Myocyte (in vitro differentiated cells): ENCODE data around the gene PAM. TPM values are rescaled to one million over a fixed set of nuclear protein-coding genes. Genes with fewer than 3 reads are reported as not detected.

Experiments
- DNase-seq: peaks from one replicate; pipeline ENCODE4 v3.0.0-alpha.2; 2012; ENCODE audit warnings: low read depth
- total RNA-seq: library from RNA; depleted of rRNA; stranded (reverse); fragments of >200 nt; gene quantifications from 2 replicates; pipeline ENCODE4 v1.2.3, GENCODE V29; 2014

Gene PAM
- total RNA-seq, 1 donor from 2014 or later: 319 TPM

- DNase-seq: no peak
Observed at GRCh38 chr5:102931085-102931725, 176.1 kb downstream of the PAM start.

GRCh38 chr5:102932781-102933180 lies 177.7 kb downstream of the PAM start:
- no peak for DNase-seq

DNA sequence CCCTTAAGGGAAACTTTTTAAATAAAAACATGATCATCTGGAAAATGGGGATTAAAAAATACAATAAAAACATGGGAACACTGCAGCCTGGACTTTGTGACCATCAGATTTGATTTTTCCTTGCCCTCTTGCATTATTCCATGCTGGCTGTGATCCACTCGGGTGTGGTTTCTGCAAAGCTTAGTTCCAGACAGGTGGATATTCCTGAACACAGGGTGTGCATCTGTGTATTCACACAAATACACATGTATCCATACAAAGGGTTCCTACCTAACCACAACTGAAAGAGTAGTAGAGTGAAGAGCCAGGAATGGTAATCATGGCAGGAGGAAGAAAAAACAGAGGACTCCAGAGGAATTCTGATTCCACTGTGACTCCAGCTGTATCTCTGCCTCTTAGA lies 178.2 kb downstream of the PAM start:
- no peak for DNase-seq

GRCh38 chr5:102933721-102934459 lies 178.8 kb downstream of the PAM start:
- DNase-seq: no peak

DNA sequence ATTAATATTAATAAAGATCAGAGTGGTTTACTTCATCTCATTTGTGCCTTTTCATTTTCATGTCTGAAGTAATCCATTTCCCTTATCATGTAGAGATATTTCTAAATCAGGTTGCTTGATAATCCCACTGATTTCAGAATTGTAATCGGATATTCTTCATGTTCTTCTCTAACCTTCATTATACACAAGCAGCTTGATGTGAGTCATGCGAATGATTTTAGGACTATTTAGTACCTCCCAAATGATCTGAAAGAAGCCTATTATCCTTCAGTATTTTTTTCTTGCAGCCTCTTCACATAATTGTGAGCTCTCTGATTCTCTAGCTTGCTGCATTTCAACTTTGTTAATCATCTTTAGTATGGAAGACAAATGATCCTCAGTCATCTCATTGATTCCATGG lies 182.8 kb downstream of the PAM start:
- DNase-seq: peak; percentile 25

DNA sequence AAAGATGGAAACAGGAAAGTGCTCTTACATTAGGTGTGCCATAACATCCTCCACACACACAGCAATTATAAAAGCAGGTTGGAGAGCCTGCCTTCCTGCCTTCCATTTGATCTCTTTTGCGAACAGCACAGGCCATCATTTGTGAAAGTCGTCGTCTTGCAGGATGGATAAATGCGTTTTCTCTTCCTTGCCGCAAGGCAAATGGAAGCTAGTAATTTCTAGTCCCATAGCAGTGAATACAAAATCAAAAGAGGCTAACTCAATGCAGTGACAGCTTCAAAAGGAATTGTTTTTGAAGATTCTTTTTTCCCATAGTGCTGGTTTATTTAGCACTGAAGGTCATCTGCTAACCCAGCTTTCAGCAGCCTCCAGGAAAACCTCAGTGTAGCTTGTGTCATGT lies 186.0 kb downstream of the PAM start:
- DNase-seq: no peak

DNA sequence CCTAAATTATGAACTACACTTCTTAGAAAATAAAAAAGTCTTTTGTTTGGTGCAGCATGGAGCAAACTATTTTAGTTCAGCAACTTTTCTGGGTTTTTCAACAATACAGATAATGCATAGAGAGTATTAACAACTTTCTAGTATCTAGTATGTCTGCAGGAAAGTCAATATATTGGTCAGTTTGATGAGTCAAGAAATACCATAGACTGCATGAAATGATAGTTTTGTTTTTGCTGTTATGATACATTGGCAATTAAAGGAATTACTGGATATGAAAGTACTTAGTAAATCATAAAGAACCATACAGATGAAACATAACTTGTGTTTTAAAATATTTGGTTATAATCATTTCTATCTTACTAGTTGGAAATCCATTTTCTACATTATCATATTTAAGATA lies 191.3 kb downstream of the PAM start:
- no peak for DNase-seq

GRCh38 chr5:102946971-102947370 lies 191.9 kb downstream of the PAM start:
- no peak for DNase-seq

DNA sequence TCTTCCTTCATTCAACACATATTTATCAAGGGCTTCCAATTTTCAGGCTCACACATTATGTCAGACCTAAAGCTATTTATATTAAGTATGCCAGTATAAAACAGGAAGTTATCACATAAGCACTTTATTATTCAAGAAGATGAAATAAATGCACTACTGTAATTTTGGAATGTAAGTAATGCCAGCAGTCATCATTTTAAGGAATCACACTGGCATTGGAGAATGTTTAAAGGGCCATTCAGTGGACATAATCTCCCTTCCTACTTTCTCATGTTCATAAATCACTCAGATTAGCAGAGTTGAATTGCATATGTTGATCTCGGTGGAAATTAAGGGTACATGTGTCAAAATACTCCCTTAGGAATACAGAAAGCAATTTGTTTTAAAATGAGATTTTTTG lies 200.4 kb downstream of the PAM start:
- no peak for DNase-seq

- DNase-seq: no peak
Observed at GRCh38 chr5:102956599-102956998, 201.5 kb downstream of the PAM start.

- DNase-seq: no peak
Observed at GRCh38 chr5:102957141-102957540, 202.0 kb downstream of the PAM start.

DNA sequence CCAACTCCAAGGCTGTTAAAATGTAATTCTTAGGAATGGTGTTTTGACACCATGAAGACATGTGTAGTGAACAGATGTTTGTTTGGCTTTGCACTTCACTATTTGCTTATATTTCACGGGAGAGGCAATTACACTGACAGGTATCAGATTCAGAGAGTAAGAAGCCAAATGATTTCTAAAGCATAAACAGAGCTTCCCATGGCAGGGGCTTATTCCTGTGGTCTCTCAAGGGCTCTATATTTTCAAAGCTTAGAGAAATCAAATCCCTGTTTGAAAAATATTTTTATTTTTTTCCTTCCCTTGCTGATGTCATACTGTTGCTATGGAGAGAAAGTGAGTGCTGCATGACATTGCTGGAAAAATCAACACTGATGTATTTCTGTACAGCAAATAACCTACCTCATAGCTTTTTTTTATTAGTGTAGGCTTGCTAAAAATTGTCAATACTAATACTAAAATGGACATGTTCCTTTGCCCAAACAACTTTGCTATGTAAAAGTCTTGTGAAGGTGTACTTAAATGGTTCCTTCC lies 203.4 kb downstream of the PAM start:
- DNase-seq: peak; percentile 35

DNA sequence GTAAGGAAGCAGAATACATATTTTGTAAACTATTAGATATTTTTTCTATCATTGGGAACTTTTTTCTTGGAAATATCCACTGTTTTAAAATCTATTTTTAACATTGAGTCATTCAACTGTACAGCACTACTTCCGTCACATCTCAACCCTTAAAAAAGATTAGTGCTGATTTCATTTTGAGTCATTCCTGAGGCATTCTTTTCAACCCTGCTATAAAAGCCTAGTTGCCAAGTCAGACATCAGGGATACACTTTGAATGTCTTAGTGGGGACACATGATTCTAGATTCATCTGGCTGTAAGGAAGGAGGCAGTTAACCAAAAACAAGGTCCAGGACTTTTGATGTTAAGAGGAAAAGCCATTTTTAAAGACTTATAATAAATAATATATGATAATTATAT lies 203.9 kb downstream of the PAM start:
- DNase-seq: peak; percentile 85

DNA sequence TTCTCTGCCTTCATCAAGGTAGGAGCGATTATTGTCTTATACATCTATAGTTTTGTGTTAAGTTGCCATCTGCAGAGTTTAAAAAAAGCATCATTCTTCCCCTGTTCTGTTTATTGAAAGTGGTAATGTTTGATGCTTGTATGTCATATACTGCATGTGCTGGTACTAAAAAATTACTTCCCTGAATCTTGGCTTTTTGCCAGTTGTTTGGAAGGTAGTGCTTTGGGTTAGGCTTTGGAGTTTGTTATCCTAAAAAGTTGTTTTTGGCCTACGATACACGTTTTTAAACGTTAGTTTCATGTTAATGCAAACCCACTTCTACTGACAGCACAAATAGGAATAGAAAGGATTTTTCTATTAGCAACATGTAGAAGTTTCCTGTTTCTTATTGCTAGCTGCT lies 206.6 kb downstream of the PAM start:
- DNase-seq: no peak

DNA sequence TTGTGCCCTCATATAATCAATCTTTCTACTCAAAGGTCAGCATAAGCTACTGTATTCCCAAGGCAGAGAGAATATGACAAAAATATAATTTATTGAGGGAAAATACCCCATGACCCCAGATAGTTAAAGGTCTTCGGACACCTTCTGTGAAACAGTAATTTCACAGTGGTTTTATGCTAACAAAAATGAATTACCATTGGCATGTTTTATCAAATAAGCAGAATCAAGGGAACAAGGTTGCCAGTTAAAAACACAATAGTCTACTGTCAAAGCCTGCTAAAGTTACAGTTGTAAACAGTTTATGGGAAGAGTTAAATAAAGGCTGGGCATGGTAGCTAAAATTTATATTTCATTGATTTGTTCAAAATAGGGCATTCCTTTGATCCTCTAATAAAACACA lies 210.5 kb downstream of the PAM start:
- DNase-seq: no peak

GRCh38 chr5:102969641-102970040 lies 214.5 kb downstream of the PAM start:
- DNase-seq: no peak

- peak; percentile 41 for DNase-seq
Observed at GRCh38 chr5:102971676-102972293, 216.7 kb downstream of the PAM start.

- no peak for DNase-seq
Observed at GRCh38 chr5:102974177-102974576, 219.1 kb downstream of the PAM start.

GRCh38 chr5:102975045-102975444 lies 219.9 kb downstream of the PAM start:
- DNase-seq: peak; percentile 62

DNA sequence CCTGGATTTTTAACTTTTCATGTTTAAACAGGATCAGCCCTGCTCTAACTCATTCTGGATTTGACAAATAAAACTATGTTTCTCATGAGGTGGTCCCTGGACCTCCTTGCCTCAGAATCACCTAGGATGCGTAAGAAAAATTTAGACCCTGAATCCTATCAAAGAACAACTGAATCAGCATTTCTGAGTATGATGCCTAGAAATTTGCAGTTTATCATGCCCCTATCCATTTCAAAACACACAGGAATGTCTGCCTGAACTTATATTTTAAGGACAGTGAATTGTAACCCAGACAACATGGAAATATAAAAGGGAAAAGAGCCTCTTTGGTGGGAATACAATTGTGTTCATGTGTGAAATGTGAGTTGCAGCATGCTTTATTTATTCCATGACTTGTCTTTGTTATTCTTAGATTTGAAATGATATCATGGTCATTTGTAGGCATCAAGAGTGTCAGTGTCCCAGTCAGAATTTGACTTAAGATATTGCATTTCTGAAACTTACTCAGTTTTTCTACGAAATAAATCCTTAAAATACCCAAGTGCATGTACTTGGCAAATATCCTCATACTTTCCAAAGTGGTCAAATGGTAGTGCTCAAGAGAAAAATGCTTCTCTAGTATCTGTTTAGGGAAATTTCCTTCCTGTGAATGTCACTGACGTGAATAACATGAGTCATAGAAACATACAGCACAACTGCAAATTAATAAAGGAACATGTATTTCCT lies 220.5 kb downstream of the PAM start:
- DNase-seq: peak; percentile 59

DNA sequence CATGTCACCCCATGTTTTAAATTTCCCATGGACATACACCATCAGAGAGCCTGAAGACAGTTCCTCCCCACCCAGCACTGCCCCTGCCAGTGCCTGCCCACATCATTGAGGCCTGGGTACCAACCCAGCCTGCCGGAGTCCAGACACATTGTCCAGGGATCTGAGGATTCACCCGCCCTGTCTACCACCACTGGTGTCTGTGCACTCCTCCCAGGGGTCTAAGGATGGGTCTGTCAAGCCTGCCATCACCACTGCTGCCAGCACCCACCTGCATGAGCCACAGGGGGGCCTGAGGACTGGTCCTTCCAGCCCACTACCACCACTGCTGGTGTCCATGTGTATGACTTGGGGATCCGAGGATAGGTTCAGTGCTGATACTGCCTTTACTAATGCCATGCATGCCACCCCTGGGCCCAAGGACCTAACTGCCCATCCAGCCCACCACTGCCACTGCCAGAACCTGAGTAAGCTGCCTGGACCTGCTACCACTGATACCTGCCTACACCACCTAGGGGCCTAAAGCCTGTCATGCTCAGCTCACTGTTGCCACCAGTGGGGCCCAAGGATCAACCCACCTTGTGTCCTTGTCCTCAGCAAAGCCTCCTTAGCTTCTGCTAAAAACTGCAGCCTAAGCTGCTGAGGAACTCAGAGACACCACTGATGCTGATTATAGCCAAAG lies 227.0 kb downstream of the PAM start:
- no peak for DNase-seq
